MCF 10A (cell line): Measurements from ENCODE around the gene BMP6. TPM values are rescaled to one million over a fixed set of nuclear protein-coding genes. Genes with fewer than 3 reads are reported as not detected.

Experiments
- BruUV-seq: library from RNA; stranded (reverse); fragments of 400-500 nt; replicated peaks from 2 replicates; lab custom pipeline; 2021; lab: Mats Ljungman, UMichigan
- CTCF ChIA-PET: fragments of 300-600 bp; sonication (Branson Sonifier 250); formaldehyde crosslinking; extraction: SDS; loops from one replicate; lab custom pipeline; 2021; ENCODE audit warnings: antibody characterized with exemption, inconsistent platforms; lab: Yijun Ruan, JAX
- POLR2A ChIA-PET: fragments of 300-600, 350-650 bp; sonication (Branson Sonifier 250); formaldehyde crosslinking; extraction: SDS; loops from one replicate; lab custom pipeline; 2020; ENCODE audit warnings: antibody characterized with exemption, inconsistent platforms; lab: Yijun Ruan, JAX
- DNase-seq: peaks from one replicate; pipeline ENCODE4 v3.0.0-alpha.2; 2018; ENCODE audit not compliant: unreplicated experiment
- H3K27ac Mint-ChIP-seq: one replicate; pipeline ENCODE4 v1.8.0; 2022; ENCODE audit warnings: mild to moderate bottlenecking, low read depth, mixed read lengths; ENCODE audit not compliant: unreplicated experiment
- H3K27me3 Mint-ChIP-seq: one replicate; pipeline ENCODE4 v1.8.0; 2022; ENCODE audit warnings: mixed read lengths; ENCODE audit not compliant: insufficient read depth, unreplicated experiment
- H3K36me3 Mint-ChIP-seq: one replicate; pipeline ENCODE4 v1.8.0; 2022; ENCODE audit warnings: mild to moderate bottlenecking, moderate library complexity, mixed read lengths; ENCODE audit not compliant: insufficient read depth, unreplicated experiment
- H3K4me1 Mint-ChIP-seq: one replicate; pipeline ENCODE4 v1.8.0; 2022; ENCODE audit warnings: mixed read lengths; ENCODE audit not compliant: insufficient read depth, unreplicated experiment
- H3K4me3 Mint-ChIP-seq: one replicate; pipeline ENCODE4 v1.8.0; 2022; ENCODE audit warnings: mild to moderate bottlenecking, moderate library complexity, mixed read lengths; ENCODE audit not compliant: unreplicated experiment
- H3K9me3 Mint-ChIP-seq: one replicate; pipeline ENCODE4 v1.8.0; 2022; ENCODE audit warnings: mixed read lengths; ENCODE audit not compliant: unreplicated experiment
- intact Hi-C: fragments of 100-400 bp; cut with micrococcal nuclease; formaldehyde crosslinking; loops from 2 replicates; pipeline ENCODE4 v1.14.1; 2022
- total RNA-seq: library from RNA; stranded (reverse); gene quantifications from 2 replicates; pipeline ENCODE4 v1.2.3, GENCODE V29; 2022
- TF ChIP-seq, protein P1 (sequence below): fragments of 200-600 bp; IDR thresholded peaks from one replicate; pipeline ENCODE4 v1.8.0; 2022; ENCODE audit warnings: antibody characterized with exemption, mild to moderate bottlenecking; ENCODE audit not compliant: unreplicated experiment

BMP6 gene
- total RNA-seq, 1 experiment from 2014 or later = 0.12 TPM

DNA sequence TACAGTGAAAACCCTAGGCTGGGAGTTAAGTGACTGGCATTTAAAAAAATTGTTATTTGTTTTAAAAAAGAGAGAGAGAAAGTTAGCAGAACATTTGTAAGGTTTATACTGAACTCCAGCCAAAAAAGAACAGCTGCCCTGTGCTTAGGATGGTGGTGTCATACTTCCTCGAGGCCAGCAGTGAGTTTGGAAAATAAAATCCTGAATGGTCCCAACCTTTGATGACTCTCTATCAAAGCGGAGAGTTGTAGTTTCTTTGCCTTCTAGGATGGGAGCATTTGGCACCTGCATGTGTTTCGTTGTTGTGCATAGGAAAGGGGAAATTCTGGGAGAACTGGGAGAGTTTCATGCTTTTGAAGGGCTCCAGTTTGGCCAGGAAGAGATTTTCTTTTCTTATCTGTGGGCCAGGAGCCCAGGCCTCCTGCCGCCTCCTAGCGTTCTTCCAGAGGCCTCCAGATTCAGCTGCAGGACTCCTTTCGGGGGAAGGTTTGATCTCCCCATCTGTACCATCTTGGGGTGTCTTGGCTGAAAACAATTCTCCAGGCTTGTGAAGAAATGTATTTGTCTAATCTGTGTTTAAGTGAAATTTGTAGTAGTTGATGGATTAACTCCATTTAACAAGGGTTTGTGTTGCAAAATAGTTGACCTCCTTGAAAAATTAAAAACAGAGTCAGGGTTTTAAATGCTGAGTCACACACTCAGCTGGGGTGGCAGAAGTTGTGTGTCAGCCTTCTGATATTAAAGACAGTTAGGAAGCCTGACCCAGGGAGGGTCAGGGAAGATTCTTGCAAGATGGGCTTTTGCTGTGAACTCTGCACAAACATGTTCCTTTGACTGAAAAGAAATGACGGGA, 121.3 kb downstream of the BMP6 start:
- TF ChIP-seq, protein P1, sequence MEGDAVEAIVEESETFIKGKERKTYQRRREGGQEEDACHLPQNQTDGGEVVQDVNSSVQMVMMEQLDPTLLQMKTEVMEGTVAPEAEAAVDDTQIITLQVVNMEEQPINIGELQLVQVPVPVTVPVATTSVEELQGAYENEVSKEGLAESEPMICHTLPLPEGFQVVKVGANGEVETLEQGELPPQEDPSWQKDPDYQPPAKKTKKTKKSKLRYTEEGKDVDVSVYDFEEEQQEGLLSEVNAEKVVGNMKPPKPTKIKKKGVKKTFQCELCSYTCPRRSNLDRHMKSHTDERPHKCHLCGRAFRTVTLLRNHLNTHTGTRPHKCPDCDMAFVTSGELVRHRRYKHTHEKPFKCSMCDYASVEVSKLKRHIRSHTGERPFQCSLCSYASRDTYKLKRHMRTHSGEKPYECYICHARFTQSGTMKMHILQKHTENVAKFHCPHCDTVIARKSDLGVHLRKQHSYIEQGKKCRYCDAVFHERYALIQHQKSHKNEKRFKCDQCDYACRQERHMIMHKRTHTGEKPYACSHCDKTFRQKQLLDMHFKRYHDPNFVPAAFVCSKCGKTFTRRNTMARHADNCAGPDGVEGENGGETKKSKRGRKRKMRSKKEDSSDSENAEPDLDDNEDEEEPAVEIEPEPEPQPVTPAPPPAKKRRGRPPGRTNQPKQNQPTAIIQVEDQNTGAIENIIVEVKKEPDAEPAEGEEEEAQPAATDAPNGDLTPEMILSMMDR = no peak
- no TSS peak for BruUV-seq
- peak; percentile 13 for DNase-seq
- ChIA-PET POLR2A (interaction anchor here (0.6 to 0.9 kb wide), 2 partner anchors 9 to 14 kb away, joined by 3 read pairs; no protein-coding TSS in a partner anchor), CTCF (no interaction called here)
- H3K9me3 Mint-ChIP-seq = no peaks in the 10 kb centered on the region
- no peak overlapping the region for H3K27ac Mint-ChIP-seq
- no peak overlapping the region for H3K4me3 Mint-ChIP-seq
- no peaks in the 10 kb centered on the region for H3K36me3 Mint-ChIP-seq
- intact Hi-C loops = no loop called here
- no peaks in the 10 kb centered on the region for H3K27me3 Mint-ChIP-seq
- H3K4me1 Mint-ChIP-seq = peaks cover under 1% of the 10 kb centered on the region

DNA sequence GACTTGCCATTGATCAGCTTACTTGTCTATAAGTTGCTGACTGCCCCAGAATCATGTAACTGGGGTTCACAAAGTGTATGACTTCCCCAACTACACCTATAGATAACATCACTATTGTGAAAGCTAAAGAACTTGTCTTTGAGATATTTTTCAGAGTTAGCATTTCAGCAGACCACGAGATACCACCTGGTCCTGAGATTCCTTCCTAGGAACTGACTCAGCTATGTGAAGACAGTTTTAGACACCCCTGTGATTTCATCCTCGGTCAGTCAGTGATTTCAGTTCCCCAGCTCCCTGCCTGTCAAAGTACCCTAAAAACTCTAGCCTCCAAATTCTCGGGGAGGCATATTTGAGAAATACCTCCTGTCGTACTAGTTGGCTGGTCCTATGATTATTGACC, 122.3 kb downstream of the BMP6 start:
- BruUV-seq = no TSS peak
- Mint-ChIP-seq H3K36me3 (no peaks in the 10 kb centered on the region), H3K4me3 (no peak overlapping the region), H3K9me3 (no peaks in the 10 kb centered on the region), H3K27ac (no peak overlapping the region), H3K4me1 (no peaks in the 10 kb centered on the region), H3K27me3 (no peaks in the 10 kb centered on the region)
- DNase-seq = no peak
- TF ChIP-seq, protein P1 = no peak
- CTCF ChIA-PET = no interaction called here
- POLR2A ChIA-PET = interaction anchor here (0.7 to 0.9 kb wide), 2 partner anchors 15 to 87 kb away, joined by 3 read pairs; no protein-coding TSS in a partner anchor
- intact Hi-C loops = no loop called here

DNA sequence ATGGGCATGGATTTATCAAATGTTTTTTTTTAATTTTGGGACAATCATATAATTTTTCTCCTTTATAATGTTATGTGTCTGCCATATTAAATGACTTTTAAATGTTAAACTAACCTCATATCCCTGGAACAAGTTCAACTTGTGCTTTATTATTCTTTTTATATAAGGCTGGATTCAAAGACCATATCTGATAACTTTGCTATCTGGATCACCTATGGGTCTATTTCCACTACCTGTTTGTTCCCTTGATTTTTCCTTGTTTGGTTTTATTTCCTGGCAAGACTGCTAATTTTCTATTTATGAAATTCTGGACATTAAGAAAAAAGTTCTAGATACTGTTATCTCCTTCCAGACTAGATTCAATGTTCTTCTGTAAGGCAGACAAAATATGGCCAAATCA, 125.9 kb downstream of the BMP6 start:
- TF ChIP-seq, protein P1 = no peak
- no peaks in the 10 kb centered on the region for H3K36me3 Mint-ChIP-seq
- BruUV-seq = no TSS peak
- intact Hi-C loops = no loop called here
- H3K4me3 Mint-ChIP-seq = no peak overlapping the region
- no peak for DNase-seq
- ChIA-PET CTCF (no interaction called here), POLR2A (no interaction called here)
- H3K27me3 Mint-ChIP-seq = no peaks in the 10 kb centered on the region
- H3K4me1 Mint-ChIP-seq = no peaks in the 10 kb centered on the region
- H3K27ac Mint-ChIP-seq = no peak overlapping the region
- H3K9me3 Mint-ChIP-seq = no peaks in the 10 kb centered on the region

DNA sequence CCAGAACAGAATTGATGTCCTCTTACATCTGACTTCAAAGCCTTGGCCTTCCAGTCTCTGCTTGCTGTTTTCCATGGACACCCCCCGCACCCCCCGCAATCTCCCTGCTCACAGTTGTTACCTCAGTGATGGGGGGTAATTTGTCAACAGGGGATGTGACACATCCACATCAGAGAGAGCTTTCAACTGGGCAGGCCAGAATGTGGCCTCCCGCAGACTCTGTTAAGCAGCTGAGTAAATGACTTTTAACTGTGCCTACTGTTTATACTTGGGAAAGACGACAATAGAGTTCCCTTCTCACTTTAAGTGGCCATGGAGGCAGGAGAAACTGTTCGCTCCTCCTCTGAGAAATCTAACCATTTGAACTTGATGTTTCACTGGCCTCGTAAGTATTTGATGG, 133.7 kb downstream of the BMP6 start:
- Mint-ChIP-seq H3K9me3 (peaks cover 8% of the 10 kb centered on the region), H3K36me3 (peaks cover 7% of the 10 kb centered on the region), H3K27me3 (no peaks in the 10 kb centered on the region), H3K4me1 (no peaks in the 10 kb centered on the region), H3K27ac (no peak overlapping the region), H3K4me3 (no peak overlapping the region)
- no peak for DNase-seq
- intact Hi-C loops = no loop called here
- POLR2A ChIA-PET = no interaction called here
- CTCF ChIA-PET = no interaction called here
- no TSS peak for BruUV-seq
- TF ChIP-seq, protein P1 = no peak
